Measurements from ENCODE around the gene CADM4.
"Not testable (repeated sequence)": the region's sequence is repeated elsewhere in the genome, so short reads cannot be mapped to it uniquely, and the experiment has no call there.

Gene CADM4

GRCh38 chr19:43662487-43662886, 22.8 kb upstream of the CADM4 start:
- no peak for DNase-seq (ENCODE audit: low read depth)

GRCh38 chr19:43660971-43661360, 21.3 kb upstream of the CADM4 start:
- DNase-seq (ENCODE audit: low read depth), result no peak

- no peak for DNase-seq (ENCODE audit: low read depth)
Observed at GRCh38 chr19:43660301-43660970, 20.8 kb upstream of the CADM4 start.

GRCh38 chr19:43658494-43658893, 18.8 kb upstream of the CADM4 start:
- DNase-seq (ENCODE audit: low read depth), result no peak

GRCh38 chr19:43658001-43658400, 18.4 kb upstream of the CADM4 start:
- DNase-seq (ENCODE audit: low read depth), result no peak

- no peak for DNase-seq (ENCODE audit: low read depth)
Observed at GRCh38 chr19:43656436-43656835, 16.8 kb upstream of the CADM4 start.

- DNase-seq (ENCODE audit: low read depth), result no peak
Observed at GRCh38 chr19:43652546-43652874, 12.9 kb upstream of the CADM4 start.

- DNase-seq (ENCODE audit: low read depth), result peak; percentile 21
Observed at GRCh38 chr19:43651758-43652545, 12.3 kb upstream of the CADM4 start.

GRCh38 chr19:43650276-43650675, 10.6 kb upstream of the CADM4 start:
- not testable (repeated sequence) for DNase-seq (ENCODE audit: low read depth)

- DNase-seq (ENCODE audit: low read depth), result no peak
Observed at GRCh38 chr19:43649514-43649913, 9.9 kb upstream of the CADM4 start.

- DNase-seq (ENCODE audit: low read depth), result no peak
Observed at GRCh38 chr19:43648633-43649032, 9.0 kb upstream of the CADM4 start.

- DNase-seq (ENCODE audit: low read depth), result no peak
Observed at GRCh38 chr19:43644181-43644580, 4.5 kb upstream of the CADM4 start.

- DNase-seq (ENCODE audit: low read depth), result no peak
Observed at GRCh38 chr19:43643326-43643725, 3.7 kb upstream of the CADM4 start.

- no peak for DNase-seq (ENCODE audit: low read depth)
Observed at GRCh38 chr19:43642531-43642930, 2.9 kb upstream of the CADM4 start.

GRCh38 chr19:43641333-43641732, 1.7 kb upstream of the CADM4 start:
- DNase-seq (ENCODE audit: low read depth), result no peak

- DNase-seq (ENCODE audit: low read depth), result no peak
Observed at GRCh38 chr19:43640424-43640757, 741 bp upstream of the CADM4 start.

GRCh38 chr19:43638995-43639518, 593 bp downstream of the CADM4 start:
- DNase-seq (ENCODE audit: low read depth), result no peak

GRCh38 chr19:43638214-43638994, 1.2 kb downstream of the CADM4 start:
- DNase-seq (ENCODE audit: low read depth), result no peak

GRCh38 chr19:43636121-43636683, 3.4 kb downstream of the CADM4 start:
- DNase-seq (ENCODE audit: low read depth), result no peak

- not testable (repeated sequence) for DNase-seq (ENCODE audit: low read depth)
Observed at GRCh38 chr19:43635561-43635940, 4.1 kb downstream of the CADM4 start.

- DNase-seq (ENCODE audit: low read depth), result no peak
Observed at GRCh38 chr19:43634872-43635560, 4.6 kb downstream of the CADM4 start.

- no peak for DNase-seq (ENCODE audit: low read depth)
Observed at GRCh38 chr19:43634506-43634871, 5.2 kb downstream of the CADM4 start.

Measured in stimulated activated CD4-positive, alpha-beta T cell treated with anti-CD3 and anti-CD28 coated beads, Interleukin-2, amount 100 ng/mL, for 4 hours (primary cell).